HG02884 (cell line): Measurements from ENCODE around the gene PRR14L.
"Not testable (repeated sequence)": the region's sequence is repeated elsewhere in the genome, so short reads cannot be mapped to it uniquely, and the experiment has no call there.

Experiments used
- ATAC-seq: cut with Tn5 transposase; IDR thresholded peaks from one replicate; pipeline ENCODE4 v1.9.1; 2021; ENCODE audit warnings: mild to moderate bottlenecking, moderate library complexity; ENCODE audit not compliant: unreplicated experiment

PRR14L gene

GRCh38 chr22:31742115-31742514 lies 7.8 kb downstream of the PRR14L start:
- ATAC-seq: no peak

GRCh38 chr22:31740314-31740713 lies 9.6 kb downstream of the PRR14L start:
- not testable (repeated sequence) for ATAC-seq

GRCh38 chr22:31739795-31740201 lies 10.1 kb downstream of the PRR14L start:
- no peak for ATAC-seq

GRCh38 chr22:31738566-31738965 lies 11.4 kb downstream of the PRR14L start:
- ATAC-seq: no peak

GRCh38 chr22:31737932-31738331 lies 12.0 kb downstream of the PRR14L start:
- ATAC-seq: no peak

GRCh38 chr22:31736458-31736857 lies 13.5 kb downstream of the PRR14L start:
- no peak for ATAC-seq

- no peak for ATAC-seq
These were observed 15.4 kb downstream of the PRR14L start for GRCh38 chr22:31734512-31734911.

- no peak for ATAC-seq
These were observed 16.3 kb downstream of the PRR14L start for GRCh38 chr22:31733580-31734079.

GRCh38 chr22:31732089-31732829 lies 17.7 kb downstream of the PRR14L start:
- no peak for ATAC-seq

GRCh38 chr22:31730344-31730711 lies 19.6 kb downstream of the PRR14L start:
- no peak for ATAC-seq

GRCh38 chr22:31728857-31729256 lies 21.1 kb downstream of the PRR14L start:
- no peak for ATAC-seq

- ATAC-seq: no peak
These were observed 23.2 kb downstream of the PRR14L start for GRCh38 chr22:31726692-31727091.

GRCh38 chr22:31723723-31724122 lies 26.2 kb downstream of the PRR14L start:
- no peak for ATAC-seq

GRCh38 chr22:31719850-31720471 lies 30.0 kb downstream of the PRR14L start:
- no peak for ATAC-seq

GRCh38 chr22:31715147-31715778 lies 34.7 kb downstream of the PRR14L start:
- no peak for ATAC-seq

- ATAC-seq: not testable (repeated sequence)
These were observed 38.7 kb downstream of the PRR14L start for GRCh38 chr22:31711226-31711625.

- no peak for ATAC-seq
These were observed 42.4 kb downstream of the PRR14L start for GRCh38 chr22:31707519-31707918.

GRCh38 chr22:31695423-31695822 lies 54.5 kb downstream of the PRR14L start:
- ATAC-seq: no peak

GRCh38 chr22:31694046-31694445 lies 55.9 kb downstream of the PRR14L start:
- not testable (repeated sequence) for ATAC-seq

- no peak for ATAC-seq
These were observed 57.6 kb downstream of the PRR14L start for GRCh38 chr22:31692186-31692886.

GRCh38 chr22:31691408-31691807 lies 58.5 kb downstream of the PRR14L start:
- ATAC-seq: no peak
